HG02973 (cell line): Measurements from ENCODE around the gene SACS.
"Not testable (repeated sequence)": the region's sequence is repeated elsewhere in the genome, so short reads cannot be mapped to it uniquely, and the experiment has no call there.

ENCODE experiments used
- ATAC-seq: cut with Tn5 transposase; IDR thresholded peaks from one replicate; pipeline ENCODE4 v1.9.1; 2021; ENCODE audit warnings: moderate library complexity; ENCODE audit not compliant: unreplicated experiment

The SACS gene

GRCh38 chr13:23418776-23419683, 14.5 kb downstream of the SACS start:
- ATAC-seq, result no peak

- ATAC-seq, result no peak
Measured at GRCh38 chr13:23414682-23415081, 18.8 kb downstream of the SACS start.

GRCh38 chr13:23411706-23412105, 21.8 kb downstream of the SACS start:
- ATAC-seq, result no peak

- ATAC-seq, result no peak
Measured at GRCh38 chr13:23411220-23411619, 22.3 kb downstream of the SACS start.

- no peak for ATAC-seq
Measured at GRCh38 chr13:23408026-23408425, 25.5 kb downstream of the SACS start.

- not testable (repeated sequence) for ATAC-seq
Measured at GRCh38 chr13:23401156-23401555, 32.3 kb downstream of the SACS start.

- ATAC-seq, result no peak
Measured at GRCh38 chr13:23399347-23399746, 34.2 kb downstream of the SACS start.

- ATAC-seq, result no peak
Measured at GRCh38 chr13:23394821-23395220, 38.7 kb downstream of the SACS start.

- ATAC-seq, result no peak
Measured at GRCh38 chr13:23392925-23393645, 40.4 kb downstream of the SACS start.

- ATAC-seq, result no peak
Measured at GRCh38 chr13:23392313-23392712, 41.2 kb downstream of the SACS start.

- no peak for ATAC-seq
Measured at GRCh38 chr13:23391752-23392151, 41.8 kb downstream of the SACS start.

- ATAC-seq, result peak; percentile 68
Measured at GRCh38 chr13:23386533-23386932, 47.0 kb downstream of the SACS start.

GRCh38 chr13:23385931-23386330, 47.6 kb downstream of the SACS start:
- ATAC-seq, result no peak

GRCh38 chr13:23384111-23384510, 49.4 kb downstream of the SACS start:
- ATAC-seq, result peak; percentile 86

GRCh38 chr13:23383151-23383550, 50.4 kb downstream of the SACS start:
- no peak for ATAC-seq

- no peak for ATAC-seq
Measured at GRCh38 chr13:23381866-23382265, 51.6 kb downstream of the SACS start.

GRCh38 chr13:23380534-23380933, 53.0 kb downstream of the SACS start:
- ATAC-seq, result no peak

GRCh38 chr13:23377983-23378632, 55.4 kb downstream of the SACS start:
- ATAC-seq, result no peak

- ATAC-seq, result no peak
Measured at GRCh38 chr13:23377579-23377978, 55.9 kb downstream of the SACS start.

GRCh38 chr13:23375001-23375971, 58.2 kb downstream of the SACS start:
- ATAC-seq, result peak; percentile 86
